ENCODE measurements around the gene DENND1B.

- TF ChIP-seq, protein P1, sequence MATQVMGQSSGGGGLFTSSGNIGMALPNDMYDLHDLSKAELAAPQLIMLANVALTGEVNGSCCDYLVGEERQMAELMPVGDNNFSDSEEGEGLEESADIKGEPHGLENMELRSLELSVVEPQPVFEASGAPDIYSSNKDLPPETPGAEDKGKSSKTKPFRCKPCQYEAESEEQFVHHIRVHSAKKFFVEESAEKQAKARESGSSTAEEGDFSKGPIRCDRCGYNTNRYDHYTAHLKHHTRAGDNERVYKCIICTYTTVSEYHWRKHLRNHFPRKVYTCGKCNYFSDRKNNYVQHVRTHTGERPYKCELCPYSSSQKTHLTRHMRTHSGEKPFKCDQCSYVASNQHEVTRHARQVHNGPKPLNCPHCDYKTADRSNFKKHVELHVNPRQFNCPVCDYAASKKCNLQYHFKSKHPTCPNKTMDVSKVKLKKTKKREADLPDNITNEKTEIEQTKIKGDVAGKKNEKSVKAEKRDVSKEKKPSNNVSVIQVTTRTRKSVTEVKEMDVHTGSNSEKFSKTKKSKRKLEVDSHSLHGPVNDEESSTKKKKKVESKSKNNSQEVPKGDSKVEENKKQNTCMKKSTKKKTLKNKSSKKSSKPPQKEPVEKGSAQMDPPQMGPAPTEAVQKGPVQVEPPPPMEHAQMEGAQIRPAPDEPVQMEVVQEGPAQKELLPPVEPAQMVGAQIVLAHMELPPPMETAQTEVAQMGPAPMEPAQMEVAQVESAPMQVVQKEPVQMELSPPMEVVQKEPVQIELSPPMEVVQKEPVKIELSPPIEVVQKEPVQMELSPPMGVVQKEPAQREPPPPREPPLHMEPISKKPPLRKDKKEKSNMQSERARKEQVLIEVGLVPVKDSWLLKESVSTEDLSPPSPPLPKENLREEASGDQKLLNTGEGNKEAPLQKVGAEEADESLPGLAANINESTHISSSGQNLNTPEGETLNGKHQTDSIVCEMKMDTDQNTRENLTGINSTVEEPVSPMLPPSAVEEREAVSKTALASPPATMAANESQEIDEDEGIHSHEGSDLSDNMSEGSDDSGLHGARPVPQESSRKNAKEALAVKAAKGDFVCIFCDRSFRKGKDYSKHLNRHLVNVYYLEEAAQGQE (IDR thresholded peaks at IDR 0.05; ENCODE audit: low read depth): no peak
- TF ChIP-seq, protein P2, sequence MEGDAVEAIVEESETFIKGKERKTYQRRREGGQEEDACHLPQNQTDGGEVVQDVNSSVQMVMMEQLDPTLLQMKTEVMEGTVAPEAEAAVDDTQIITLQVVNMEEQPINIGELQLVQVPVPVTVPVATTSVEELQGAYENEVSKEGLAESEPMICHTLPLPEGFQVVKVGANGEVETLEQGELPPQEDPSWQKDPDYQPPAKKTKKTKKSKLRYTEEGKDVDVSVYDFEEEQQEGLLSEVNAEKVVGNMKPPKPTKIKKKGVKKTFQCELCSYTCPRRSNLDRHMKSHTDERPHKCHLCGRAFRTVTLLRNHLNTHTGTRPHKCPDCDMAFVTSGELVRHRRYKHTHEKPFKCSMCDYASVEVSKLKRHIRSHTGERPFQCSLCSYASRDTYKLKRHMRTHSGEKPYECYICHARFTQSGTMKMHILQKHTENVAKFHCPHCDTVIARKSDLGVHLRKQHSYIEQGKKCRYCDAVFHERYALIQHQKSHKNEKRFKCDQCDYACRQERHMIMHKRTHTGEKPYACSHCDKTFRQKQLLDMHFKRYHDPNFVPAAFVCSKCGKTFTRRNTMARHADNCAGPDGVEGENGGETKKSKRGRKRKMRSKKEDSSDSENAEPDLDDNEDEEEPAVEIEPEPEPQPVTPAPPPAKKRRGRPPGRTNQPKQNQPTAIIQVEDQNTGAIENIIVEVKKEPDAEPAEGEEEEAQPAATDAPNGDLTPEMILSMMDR (IDR thresholded peaks at IDR 0.05 in 2 of 3, conservative IDR thresholded peaks at IDR 0.05 in 1 of 3; ENCODE audit: borderline replicate concordance in 1 of 3, insufficient read depth in 1 of 3, low read depth in 2 of 3, low read length in 2 of 3): no peak
Measured at GRCh38 chr1:197471248-197471985, 303.9 kb downstream of the DENND1B start.

Measured in HCT116 (cell line).